Adipose tissue (tissue), 3 donors: ENCODE data around the gene HLA-DPA1. TPM values are rescaled to one million over a fixed set of nuclear protein-coding genes. Genes with fewer than 3 reads are reported as not detected.

Source experiments
- H3K27ac ChIP-seq: one replicate; pipeline ENCODE4 v1.5.1; 2013; ENCODE audit warnings: low read depth, low read length
- WGBS, 3 donors: extraction: QIAGEN DNeasy Blood & Tissue Kit; methylation state at CpG; one replicate each; pipeline ENCODE4 v1.1.7; 2013; 5-methylcytosine and 5-hydroxymethylcytosine counted together
- polyA plus RNA-seq, 3 donors: library from polyadenylated mRNA; stranded (reverse); fragments of 200-250 nt; gene quantifications; one replicate each; pipeline ENCODE4 v1.2.3, GENCODE V29; 2013
- donor health status: healthy with polysubstance abuse.
- donor health status: Bipolar disorder and iron deficiency.
- donor health status: healthy.

HLA-DPA1 gene
- polyA plus RNA-seq, 3 donors: 10.4 to 50.7 (median 20.9) TPM

- WGBS, 3 donors: 59 to 79% (median 78%) methylated on average over 3 of the region's 3 CpGs
These were observed 20.4 kb upstream of the HLA-DPA1 start for GRCh38 chr6:33093855-33094254.

GRCh38 chr6:33092385-33092784, 18.9 kb upstream of the HLA-DPA1 start:
- WGBS, 3 donors: 91 to 93% (median 92%) methylated on average over 3 of the region's 3 CpGs
- no peak overlapping the region for H3K27ac ChIP-seq

More at GRCh38 chr6:33093855-33094254, 20.4 kb upstream of the HLA-DPA1 start:
- no peak overlapping the region for H3K27ac ChIP-seq

GRCh38 chr6:33091957-33092356, 18.5 kb upstream of the HLA-DPA1 start:
- H3K27ac ChIP-seq: no peak overlapping the region
- 31 to 36% (median 34%) methylated on average over 9 of the region's 9 CpGs for WGBS, 3 donors

- WGBS, 3 donors: 31 to 55% (median 51%) methylated on average over 6 of the region's 6 CpGs
- H3K27ac ChIP-seq: no peak overlapping the region
These were observed 15.6 kb upstream of the HLA-DPA1 start for GRCh38 chr6:33088931-33089620.

GRCh38 chr6:33088258-33088930, 14.9 kb upstream of the HLA-DPA1 start:
- WGBS, 3 donors: 67 to 86% (median 67%) methylated on average over 3 of the region's 3 CpGs
- no peak overlapping the region for H3K27ac ChIP-seq

- no peak overlapping the region for H3K27ac ChIP-seq
- 58 to 88% (median 65%) methylated on average over 7 to 8 of the region's 8 CpGs for WGBS, 3 donors
These were observed 12.2 kb upstream of the HLA-DPA1 start for GRCh38 chr6:33085627-33086026.

- H3K27ac ChIP-seq: no peak overlapping the region
- 0 to 45% (median 20%) methylated on average over 2 of the region's 2 CpGs for WGBS, 3 donors
These were observed 9.3 kb upstream of the HLA-DPA1 start for GRCh38 chr6:33082702-33083101.

- 65 to 68% (median 67%) methylated on average over 15 to 16 of the region's 16 CpGs for WGBS, 3 donors
- peak overlapping the region; percentile 13 for H3K27ac ChIP-seq
These were observed 7.8 kb upstream of the HLA-DPA1 start for GRCh38 chr6:33081098-33081824.

GRCh38 chr6:33080127-33081089, 7.0 kb upstream of the HLA-DPA1 start:
- peak overlapping the region; percentile 13 for H3K27ac ChIP-seq
- 8 to 30% (median 28%) methylated on average over 49 of the region's 49 CpGs for WGBS, 3 donors

- WGBS, 3 donors: 64 to 69% (median 67%) methylated on average over 4 of the region's 4 CpGs
- H3K27ac ChIP-seq: no peak overlapping the region
These were observed 6.1 kb upstream of the HLA-DPA1 start for GRCh38 chr6:33079580-33079979.

- H3K27ac ChIP-seq: no peak overlapping the region
- 80 to 88% (median 85%) methylated on average over 2 of the region's 2 CpGs for whole genome bisulfite sequencing, 3 donors
These were observed 5.6 kb upstream of the HLA-DPA1 start for GRCh38 chr6:33078919-33079521.

GRCh38 chr6:33078442-33078841, 5.0 kb upstream of the HLA-DPA1 start:
- 64 to 81% (median 81%) methylated on average over 3 of the region's 3 CpGs for WGBS, 3 donors
- H3K27ac ChIP-seq: no peak overlapping the region

GRCh38 chr6:33077908-33078307, 4.5 kb upstream of the HLA-DPA1 start:
- H3K27ac ChIP-seq: no peak overlapping the region
- WGBS, 3 donors: 49 to 69% (median 57%) methylated on average over 5 of the region's 5 CpGs

- 36 to 63% (median 44%) methylated on average over 3 of the region's 3 CpGs for WGBS, 3 donors
- H3K27ac ChIP-seq: no peak overlapping the region
These were observed 3.0 kb upstream of the HLA-DPA1 start for GRCh38 chr6:33076406-33076934.

- 30 to 63% (median 40%) methylated on average over 10 of the region's 10 CpGs for WGBS, 3 donors
- H3K27ac ChIP-seq: no peak within 1 kb of the TSS
These were observed 2.3 kb upstream of the HLA-DPA1 start, which contains the start of gene HLA-DPB1 for GRCh38 chr6:33075568-33076405. Gene HLA-DPB1 (plus strand): TSS chr6:33075990. CDS start chr6:33076042, 52 bp downstream.

GRCh38 chr6:33075208-33075567, 1.7 kb upstream of the HLA-DPA1 start:
- H3K27ac ChIP-seq: no peak overlapping the region
- WGBS, 3 donors: 74 to 88% (median 86%) methylated on average over 4 of the region's 4 CpGs
